ENCODE results near the gene DNAJB14. TPM values are rescaled to one million over a fixed set of nuclear protein-coding genes. Genes with fewer than 3 reads are reported as not detected.

DNAJB14 gene
- total and polyA plus RNA-seq, 2 of the 13 experiments (the other 11 are each of a cell fraction or from before 2014, with no cell fraction given), result 9.1 to 38.1 TPM

DNA sequence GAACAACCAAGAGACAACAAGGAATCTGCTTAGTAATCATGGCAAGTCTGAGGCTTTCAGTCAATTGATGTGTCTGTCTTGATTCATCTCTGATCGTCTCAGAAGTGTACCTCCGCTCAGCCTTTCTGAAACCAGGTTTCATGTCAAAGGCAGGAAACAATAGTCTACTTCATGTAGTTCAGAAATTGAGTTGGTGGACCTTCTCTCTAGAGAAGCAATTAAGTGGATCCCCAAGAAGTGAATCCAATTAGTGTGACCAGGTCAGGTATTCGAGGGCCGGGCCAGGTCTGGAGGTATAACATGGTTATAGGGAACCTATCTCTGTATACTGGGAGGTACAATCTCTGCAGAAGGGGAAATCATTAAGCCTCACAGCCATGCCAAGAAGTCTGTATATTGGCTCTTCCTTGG is 97.8 kb downstream of the DNAJB14 start:
- no peak for FAIRE-seq
- no peak for DNase-seq (ENCODE audit: low spot score)
- TF ChIP-seq HNF4A (CRISPR knock-in tag; IDR thresholded peaks at IDR 0.05) (no peak), MTF2 (CRISPR knock-in tag; IDR thresholded peaks at IDR 0.05; ENCODE audit: borderline replicate concordance) (no peak), ZNF569 (CRISPR knock-in tag; IDR thresholded peaks at IDR 0.05; ENCODE audit: borderline replicate concordance) (no peak), ZNF12 (CRISPR knock-in tag; IDR thresholded peaks at IDR 0.05) (no peak), MBNL3 (CRISPR knock-in tag; conservative IDR thresholded peaks at IDR 0.05) (no peak), ZNF879 (CRISPR knock-in tag; IDR thresholded peaks at IDR 0.05) (no peak), SUZ12 (IDR thresholded peaks at IDR 0.05; ENCODE audit: low read depth, low read length) (no peak), ETV6 (CRISPR knock-in tag; conservative IDR thresholded peaks at IDR 0.05) (no peak), ZNF557 (CRISPR knock-in tag; IDR thresholded peaks at IDR 0.05) (no peak)
- TF ChIP-seq, protein P1, sequence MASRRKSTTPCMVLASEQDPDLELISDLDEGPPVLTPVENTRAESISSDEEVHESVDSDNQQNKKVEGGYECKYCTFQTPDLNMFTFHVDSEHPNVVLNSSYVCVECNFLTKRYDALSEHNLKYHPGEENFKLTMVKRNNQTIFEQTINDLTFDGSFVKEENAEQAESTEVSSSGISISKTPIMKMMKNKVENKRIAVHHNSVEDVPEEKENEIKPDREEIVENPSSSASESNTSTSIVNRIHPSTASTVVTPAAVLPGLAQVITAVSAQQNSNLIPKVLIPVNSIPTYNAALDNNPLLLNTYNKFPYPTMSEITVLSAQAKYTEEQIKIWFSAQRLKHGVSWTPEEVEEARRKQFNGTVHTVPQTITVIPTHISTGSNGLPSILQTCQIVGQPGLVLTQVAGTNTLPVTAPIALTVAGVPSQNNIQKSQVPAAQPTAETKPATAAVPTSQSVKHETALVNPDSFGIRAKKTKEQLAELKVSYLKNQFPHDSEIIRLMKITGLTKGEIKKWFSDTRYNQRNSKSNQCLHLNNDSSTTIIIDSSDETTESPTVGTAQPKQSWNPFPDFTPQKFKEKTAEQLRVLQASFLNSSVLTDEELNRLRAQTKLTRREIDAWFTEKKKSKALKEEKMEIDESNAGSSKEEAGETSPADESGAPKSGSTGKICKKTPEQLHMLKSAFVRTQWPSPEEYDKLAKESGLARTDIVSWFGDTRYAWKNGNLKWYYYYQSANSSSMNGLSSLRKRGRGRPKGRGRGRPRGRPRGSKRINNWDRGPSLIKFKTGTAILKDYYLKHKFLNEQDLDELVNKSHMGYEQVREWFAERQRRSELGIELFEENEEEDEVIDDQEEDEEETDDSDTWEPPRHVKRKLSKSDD (CRISPR knock-in tag; IDR thresholded peaks at IDR 0.05; ENCODE audit: low read depth), result no peak
- H4K20me1 ChIP-seq (ENCODE audit: insufficient read depth, low read length), result no peaks in the 10 kb centered on the region
- ChIA-PET POLR2A (no interaction called here), CTCF (ENCODE audit: low intra/inter-chr PET ratio, low total read pairs) (no interaction called here)
- intact Hi-C loops (cut with micrococcal nuclease; ENCODE audit: unreplicated experiment) (no loop called here), in situ Hi-C loops (cut with HindIII; ENCODE audit: extremely low pct_ligation_motif_present, low pct_unique_long_range_greater_than_20kb) (no loop called here)
- H3K4me3 ChIP-seq (replicated peaks in 1 of 3; ENCODE audit: insufficient read depth in 1 of 3, low read depth in 2 of 3, low read length in 3 of 3), result no peak overlapping the region
- H3K4me1 ChIP-seq (ENCODE audit: insufficient read depth, low read length), result no peaks in the 10 kb centered on the region
- H3K9ac ChIP-seq (ENCODE audit: insufficient read depth, low read depth, low read length), result no peak overlapping the region
- no TSS peak for BruUV-seq (replicated peaks)
- no peak overlapping the region for H3K27ac ChIP-seq (ENCODE audit: extremely low read length, insufficient read depth, low read length)
- WGBS (ENCODE audit: low lambda C conversion rate), result 68% methylated on average over 4 of the region's 4 CpGs
- no peaks in the 10 kb centered on the region; a peak in 1 of 5 replicates for H3K27me3 ChIP-seq (ENCODE audit: control insufficient read depth in 1 of 2, insufficient read depth in 2 of 2, low read length in 2 of 2)
- H2AFZ ChIP-seq (ENCODE audit: low read length), result no peak overlapping the region
- no peaks in the 10 kb centered on the region for H3K36me3 ChIP-seq (replicated peaks in 1 of 2; ENCODE audit: control insufficient read depth in 1 of 2, insufficient read depth in 2 of 2, low read length in 2 of 2)
- no peak overlapping the region for H3K4me2 ChIP-seq (ENCODE audit: low read depth, low read length)
- no peak for ATAC-seq
- no peaks in the 10 kb centered on the region for H3K9me3 ChIP-seq (ENCODE audit: low read length)
- H3K79me2 ChIP-seq (ENCODE audit: insufficient read depth, low read length), result no peaks in the 10 kb centered on the region

Measured in HepG2 (cell line).